CD14-positive monocyte (primary cell): ENCODE measurements around the gene PHPT1. TPM values are rescaled to one million over a fixed set of nuclear protein-coding genes. Genes with fewer than 3 reads are reported as not detected.

Source experiments
- DNase-seq, 3 donors: peaks; one replicate each; pipeline ENCODE4 v3.0.0-alpha.2; 2011 to 2022
- H2AFZ ChIP-seq: 2 replicates; pipeline ENCODE4 v1.6.0; 2012; ENCODE audit warnings: mild to moderate bottlenecking, low read depth, low read length, inconsistent platforms; ENCODE audit not compliant: insufficient read depth, poor library complexity, severe bottlenecking
- H3K27ac ChIP-seq, 2 donors: 1 replicate in 1 of 2; 2 replicates in 1 of 2; pipeline ENCODE4 v1.5.1; 2012 to 2013; ENCODE audit warnings: low read length in 2 of 2, control low read depth in 1 of 2, inconsistent platforms in 1 of 2, low read depth in 1 of 2, mild to moderate bottlenecking in 1 of 2
- H3K27me3 ChIP-seq, 2 donors: one replicate each; pipeline versions ENCODE4 v1.6.0 to v1.6.1; 2011 to 2013; ENCODE audit warnings: low read length in 2 of 2; ENCODE audit not compliant: control insufficient read depth in 2 of 2, insufficient read depth in 2 of 2
- H3K36me3 ChIP-seq, 2 donors: replicated peaks in 1 of 2; 1 replicate in 1 of 2; 2 replicates in 1 of 2; pipeline versions ENCODE4 v1.5.1 to v1.6.1; 2012 to 2013; ENCODE audit warnings: low read length in 2 of 2, control low read depth in 1 of 2, inconsistent platforms in 1 of 2, mild to moderate bottlenecking in 1 of 2; ENCODE audit not compliant: insufficient read depth in 2 of 2, control insufficient read depth in 1 of 2
- H3K4me1 ChIP-seq, 2 donors: 1 replicate in 1 of 2; 2 replicates in 1 of 2; pipeline versions ENCODE4 v1.5.1 to v1.6.1; 2012 to 2013; ENCODE audit warnings: low read length in 2 of 2, control low read depth in 1 of 2, inconsistent platforms in 1 of 2, mild to moderate bottlenecking in 1 of 2, moderate library complexity in 1 of 2; ENCODE audit not compliant: insufficient read depth in 2 of 2, control insufficient read depth in 1 of 2
- H3K4me2 ChIP-seq: replicated peaks from 2 replicates; pipeline ENCODE3; 2012; ENCODE audit warnings: low read length, moderate library complexity, mild to moderate bottlenecking; ENCODE audit not compliant: poor library complexity, severe bottlenecking; ENCODE audit errors: extremely low read depth
- H3K4me3 ChIP-seq, 3 experiments: fragments of 200-600 bp in 1 of 3; sonication (generic) in 1 of 3; replicated peaks in 1 of 3; 1 replicate in 2 of 3; 2 replicates in 1 of 3; pipeline ENCODE4 v1.5.1; 2011 to 2013; ENCODE audit warnings: low read length in 3 of 3, mild to moderate bottlenecking in 3 of 3, control low read depth in 2 of 3, low read depth in 2 of 3, inconsistent platforms in 1 of 3, moderate library complexity in 1 of 3
- H3K79me2 ChIP-seq: 2 replicates; pipeline ENCODE4 v1.6.0; 2012; ENCODE audit warnings: mild to moderate bottlenecking, control low read depth, inconsistent platforms, low read length, moderate library complexity; ENCODE audit not compliant: insufficient read depth
- H3K9ac ChIP-seq: 2 replicates; pipeline ENCODE4 v1.6.0; 2017; ENCODE audit warnings: low read length, mild to moderate bottlenecking; ENCODE audit not compliant: insufficient read depth, poor library complexity, severe bottlenecking
- H3K9me3 ChIP-seq, 2 donors: replicated peaks in 1 of 2; 1 replicate in 1 of 2; 2 replicates in 1 of 2; pipeline versions ENCODE4 v1.5.1 to v1.6.1; 2012 to 2013; ENCODE audit warnings: low read length in 2 of 2, control low read depth in 1 of 2; ENCODE audit not compliant: control insufficient read depth in 1 of 2, insufficient read depth in 1 of 2
- H4K20me1 ChIP-seq: 2 replicates; pipeline ENCODE4 v1.6.0; 2012; ENCODE audit warnings: mild to moderate bottlenecking, low read length, control low read depth, moderate library complexity; ENCODE audit not compliant: insufficient read depth
- H3K27ac Mint-ChIP-seq, 7 donors: one replicate each; pipeline ENCODE4 v1.8.0; 2020; ENCODE audit warnings: mild to moderate bottlenecking in 7 of 7, mixed read lengths in 7 of 7, moderate library complexity in 6 of 7, inconsistent platforms in 2 of 7
- H3K27me3 Mint-ChIP-seq, 3 donors: one replicate each; pipeline ENCODE4 v1.8.0; 2021 to 2022; ENCODE audit warnings: low read depth in 3 of 3, mild to moderate bottlenecking in 3 of 3, mixed read lengths in 3 of 3, moderate library complexity in 3 of 3, inconsistent platforms in 1 of 3
- H3K36me3 Mint-ChIP-seq, 2 donors: one replicate each; pipeline ENCODE4 v1.8.0; 2020; ENCODE audit warnings: mixed read lengths in 2 of 2, inconsistent platforms in 1 of 2, mild to moderate bottlenecking in 1 of 2
- H3K4me1 Mint-ChIP-seq: one replicate; pipeline ENCODE4 v1.8.0; 2020; ENCODE audit warnings: mild to moderate bottlenecking, mixed read lengths
- H3K4me3 Mint-ChIP-seq, 2 donors: one replicate each; pipeline ENCODE4 v1.8.0; 2020; ENCODE audit warnings: mild to moderate bottlenecking in 2 of 2, mixed read lengths in 2 of 2, moderate library complexity in 1 of 2
- H3K9me3 Mint-ChIP-seq, 7 donors: one replicate each; pipeline ENCODE4 v1.8.0; 2020 to 2022; ENCODE audit warnings: mixed read lengths in 7 of 7, mild to moderate bottlenecking in 6 of 7, moderate library complexity in 6 of 7, inconsistent platforms in 2 of 7
- CTCF ChIP-seq: fragments of 200-600 bp; IDR thresholded peaks from one replicate; pipeline ENCODE4 v1.8.0; 2022; ENCODE audit warnings: antibody characterized with exemption, mild to moderate bottlenecking
- WGBS: methylation state at CpG from one replicate; pipeline ENCODE4 v1.1.5; 2013; ENCODE audit warnings: missing lambda C conversion rate; ENCODE audit not compliant: insufficient coverage; 5-methylcytosine and 5-hydroxymethylcytosine counted together
- intact Hi-C, 2 donors: fragments of 100-400 bp; cut with micrococcal nuclease; formaldehyde crosslinking; loops; one replicate each; pipeline versions ENCODE4 v1.15.0 to v1.15.1; 2023
- polyA plus RNA-seq, 3 donors: library from polyadenylated mRNA; depleted of rRNA in 1 of 3; unstranded in 2 of 3; stranded (reverse) in 1 of 3; fragments of 300-500 nt in 2 of 3; fragments of >200 nt in 1 of 3; fragmentation: Illumina TruSeq in 2 of 3; gene quantifications; 1 replicate in 2 of 3; 2 replicates in 1 of 3; pipeline ENCODE4 v1.2.3, GENCODE V29; 2012 to 2021

PHPT1 gene
- polyA plus RNA-seq, 3 donors, result 70.0 to 163 (median 94.3) TPM

DNA sequence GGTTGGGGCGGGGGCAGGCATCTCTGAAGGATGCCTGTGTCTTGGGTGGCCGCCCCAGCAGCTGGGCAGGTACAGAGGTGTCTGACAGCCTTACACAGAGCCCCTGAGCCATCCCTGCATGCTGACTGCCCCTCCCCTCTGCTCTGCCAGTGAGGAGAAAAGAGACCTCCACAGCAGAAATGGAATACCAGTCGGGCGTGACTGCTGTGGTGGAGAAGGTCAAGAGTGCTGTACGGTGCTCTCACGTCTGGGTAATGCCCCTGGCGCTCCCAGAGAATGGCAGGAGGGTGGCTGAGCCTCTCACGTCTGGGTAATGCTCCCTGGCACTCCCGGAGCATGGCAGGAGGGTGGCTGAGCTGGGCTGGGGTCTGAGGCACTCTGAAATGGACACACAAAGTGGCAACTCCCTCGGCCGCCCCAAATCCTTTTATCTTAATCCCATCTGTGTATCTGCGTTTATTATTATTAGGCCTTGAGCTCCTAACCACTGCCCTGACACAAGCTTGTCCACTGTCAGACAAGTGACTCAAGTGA, 43.9 kb upstream of the PHPT1 start:
- Mint-ChIP-seq H3K9me3 (peaks cover 0 to 11% (median 1%) of the 10 kb centered on the region in 7 donors), H3K27ac (no peak overlapping the region), H3K4me1 (peaks cover 38% of the 10 kb centered on the region), H3K27me3 (peaks cover 23 to 30% (median 25%) of the 10 kb centered on the region in 3 donors), H3K36me3 (peaks cover 20 to 24% of the 10 kb centered on the region in 2 donors), H3K4me3 (no peak overlapping the region)
- no peak for DNase-seq
- Histone ChIP-seq H2AFZ (no peak overlapping the region), H3K9ac (no peak overlapping the region), H4K20me1 (peaks cover 14% of the 10 kb centered on the region), H3K79me2 (peaks cover 24% of the 10 kb centered on the region), H3K9me3 (no peaks in the 10 kb centered on the region), H3K36me3 (peaks cover 0 to 2% of the 10 kb centered on the region in 2 donors), H3K4me2 (no peak overlapping the region), H3K4me3 (no peak overlapping the region), H3K4me1 (peaks cover 26 to 43% of the 10 kb centered on the region in 2 donors), H3K27ac (no peak overlapping the region), H3K27me3 (peaks cover 16 to 24% of the 10 kb centered on the region in 2 donors)
- no peak for TF ChIP-seq CTCF
- WGBS, result 92% methylated on average over 11 of the region's 12 CpGs
- intact Hi-C loops, result loop anchor here (5.0 to 10.0 kb wide), 2 partner anchors 37 to 140 kb away; partner anchors contain the start of genes AJM1 (in 1 of the 2), C8G (in 1 of the 2) and FBXW5 (in 1 of the 2)

DNA sequence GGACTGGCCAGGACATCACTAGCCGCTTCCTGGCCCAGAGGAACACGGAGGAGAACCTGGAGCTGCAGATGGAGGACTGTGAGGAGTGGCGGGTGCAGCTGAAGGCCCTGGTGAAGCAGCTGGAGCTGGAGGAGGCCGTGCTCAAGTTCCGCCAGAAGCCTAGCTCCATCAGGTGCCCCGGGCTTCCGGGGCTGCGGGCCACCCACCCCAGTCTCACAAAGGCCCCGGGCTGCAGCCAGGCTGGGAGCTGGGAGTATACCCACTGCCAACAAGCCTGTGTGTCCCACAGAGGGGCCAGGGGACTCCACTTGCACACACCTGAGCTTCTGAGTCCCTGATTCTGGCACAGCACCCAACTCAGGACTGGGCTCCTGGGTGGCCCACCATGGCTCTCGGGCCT, 43.1 kb upstream of the PHPT1 start:
- H3K4me2 ChIP-seq, result no peak overlapping the region
- peaks cover 32% of the 10 kb centered on the region for H3K79me2 ChIP-seq
- 93% methylated on average over 7 of the region's 10 CpGs for WGBS
- intact Hi-C loops, result loop anchor here (2.0 to 10.0 kb wide), 3 partner anchors 15 to 139 kb away; partner anchors contain the start of genes AJM1 (in 1 of the 2), C8G (in 1 of the 2), FBXW5 (in 1 of the 2) and TMEM141 (in 1 of the 2)
- Mint-ChIP-seq H3K4me3 (no peak overlapping the region), H3K27ac (no peak overlapping the region), H3K36me3 (peaks cover 20 to 30% of the 10 kb centered on the region in 2 donors), H3K9me3 (peaks cover 0 to 5% (median 1%) of the 10 kb centered on the region in 7 donors), H3K4me1 (peaks cover 31% of the 10 kb centered on the region), H3K27me3 (peaks cover 15 to 22% (median 17%) of the 10 kb centered on the region in 3 donors)
- H3K27ac ChIP-seq, result no peak overlapping the region
- no peak overlapping the region for H3K9ac ChIP-seq
- H2AFZ ChIP-seq, result no peak overlapping the region
- peaks cover 19% of the 10 kb centered on the region for H4K20me1 ChIP-seq
- peaks cover 4 to 5% of the 10 kb centered on the region in 2 donors for H3K36me3 ChIP-seq
- TF ChIP-seq CTCF, result no peak
- no peak overlapping the region for H3K4me3 ChIP-seq
- no peak for DNase-seq
- no peaks in the 10 kb centered on the region for H3K9me3 ChIP-seq
- peaks cover 21 to 35% of the 10 kb centered on the region in 2 donors for H3K4me1 ChIP-seq
- peaks cover 9 to 16% of the 10 kb centered on the region in 2 donors for H3K27me3 ChIP-seq
